22Rv1 (cell line): ENCODE data around the gene WIPF2.

Experiments used
- H3K27ac ChIP-seq: fragments of 450-650 bp; 2 replicates; pipeline ENCODE4 v1.5.1; 2017
- CTCF ChIP-seq: fragments of 450-650 bp; IDR thresholded peaks from 2 replicates; pipeline ENCODE4 v1.5.1; 2017; ENCODE audit warnings: mild to moderate bottlenecking
- ZFX ChIP-seq: fragments of 450-650 bp; IDR thresholded peaks from 2 replicates; pipeline ENCODE4 v1.6.1; 2017; ENCODE audit warnings: antibody characterized with exemption, borderline replicate concordance

The WIPF2 gene

GRCh38 chr17:40175928-40176753, 43.0 kb upstream of the WIPF2 start:
- H3K27ac ChIP-seq = peak overlapping the region; percentile 66
- no peak for TF ChIP-seq CTCF
- no peak for TF ChIP-seq ZFX

GRCh38 chr17:40176754-40177110, 42.4 kb upstream of the WIPF2 start:
- peak overlapping the region; percentile 66 for H3K27ac ChIP-seq
- no peak for TF ChIP-seq ZFX
- TF ChIP-seq CTCF = no peak

GRCh38 chr17:40177275-40177874, 41.7 kb upstream of the WIPF2 start, which contains the start of gene RAPGEFL1:
Gene RAPGEFL1, plus strand, starts transcription at chr17:40177470. Its CDS starts 392 bp downstream, at chr17:40177862.
- TF ChIP-seq ZFX (no peak), CTCF (no peak)
- H3K27ac ChIP-seq = peak within 1 kb of the TSS; percentile 66

GRCh38 chr17:40178021-40178601, 41.0 kb upstream of the WIPF2 start:
- no peak overlapping the region for H3K27ac ChIP-seq
- no peak for TF ChIP-seq CTCF
- TF ChIP-seq ZFX = no peak

- TF ChIP-seq CTCF (no peak), ZFX (no peak)
- no peak overlapping the region for H3K27ac ChIP-seq
Measured at GRCh38 chr17:40178660-40179059, 40.4 kb upstream of the WIPF2 start.

GRCh38 chr17:40179923-40180659, 39.0 kb upstream of the WIPF2 start:
- TF ChIP-seq ZFX (no peak), CTCF (no peak)
- H3K27ac ChIP-seq = no peak overlapping the region
